Osteocyte (in vitro differentiated cells): Measurements from ENCODE around the gene ZNF618. TPM values are rescaled to one million over a fixed set of nuclear protein-coding genes. Genes with fewer than 3 reads are reported as not detected.

Experiments used
- DNase-seq: peaks from one replicate; pipeline ENCODE4 v3.0.0; 2021; ENCODE audit warnings: mixed read lengths; ENCODE audit not compliant: unreplicated experiment; ENCODE audit errors: extremely low spot score
- H3K27ac Mint-ChIP-seq: one replicate; pipeline ENCODE4 v1.8.0; 2021; ENCODE audit warnings: mild to moderate bottlenecking, mixed read lengths; ENCODE audit not compliant: unreplicated experiment
- H3K27me3 Mint-ChIP-seq: one replicate; pipeline ENCODE4 v1.8.0; 2021; ENCODE audit warnings: mixed read lengths; ENCODE audit not compliant: unreplicated experiment
- H3K36me3 Mint-ChIP-seq: one replicate; pipeline ENCODE4 v1.8.0; 2021; ENCODE audit warnings: mixed read lengths; ENCODE audit not compliant: unreplicated experiment
- H3K4me1 Mint-ChIP-seq: one replicate; pipeline ENCODE4 v1.8.0; 2021; ENCODE audit warnings: mixed read lengths; ENCODE audit not compliant: unreplicated experiment
- H3K4me3 Mint-ChIP-seq: one replicate; pipeline ENCODE4 v1.8.0; 2021; ENCODE audit warnings: mild to moderate bottlenecking, moderate library complexity, mixed read lengths; ENCODE audit not compliant: unreplicated experiment
- H3K9me3 Mint-ChIP-seq: one replicate; pipeline ENCODE4 v1.8.0; 2021; ENCODE audit warnings: mixed read lengths; ENCODE audit not compliant: unreplicated experiment
- CTCF ChIP-seq: fragments of 200-600 bp; sonication (generic); IDR thresholded peaks from 2 replicates; pipeline ENCODE4 v1.5.0; 2021; ENCODE audit warnings: antibody characterized with exemption, mild to moderate bottlenecking, moderate library complexity
- total RNA-seq: library from RNA; stranded (reverse); gene quantifications from 2 replicates; pipeline ENCODE4 v1.2.1, GENCODE V29; 2021

Gene ZNF618
- total RNA-seq, 1 donor from 2014 or later: 36.8 TPM

- H3K36me3 Mint-ChIP-seq: no peaks in the 10 kb centered on the region
- no peak for DNase-seq
- peaks cover 12% of the 10 kb centered on the region for H3K27me3 Mint-ChIP-seq
- no peak overlapping the region for H3K4me3 Mint-ChIP-seq
- H3K9me3 Mint-ChIP-seq: no peaks in the 10 kb centered on the region
- H3K27ac Mint-ChIP-seq: no peak overlapping the region
- TF ChIP-seq CTCF: no peak
- H3K4me1 Mint-ChIP-seq: no peaks in the 10 kb centered on the region
Measured at GRCh38 chr9:114091711-114092110, 215.6 kb downstream of the ZNF618 start.

- no peak for DNase-seq
- H3K4me3 Mint-ChIP-seq: no peak overlapping the region
Measured at GRCh38 chr9:114092336-114092735, 216.2 kb downstream of the ZNF618 start.

GRCh38 chr9:114093031-114093471, 216.9 kb downstream of the ZNF618 start:
- Mint-ChIP-seq H3K27ac (no peak overlapping the region), H3K4me1 (peaks cover 3% of the 10 kb centered on the region), H3K36me3 (no peaks in the 10 kb centered on the region), H3K27me3 (peaks cover 12% of the 10 kb centered on the region), H3K9me3 (no peaks in the 10 kb centered on the region), H3K4me3 (no peak overlapping the region)
- no peak for TF ChIP-seq CTCF
- no peak for DNase-seq

More at GRCh38 chr9:114092336-114092735, 216.2 kb downstream of the ZNF618 start:
- H3K4me1 Mint-ChIP-seq: no peaks in the 10 kb centered on the region
- H3K36me3 Mint-ChIP-seq: no peaks in the 10 kb centered on the region
- peaks cover 12% of the 10 kb centered on the region for H3K27me3 Mint-ChIP-seq
- TF ChIP-seq CTCF: no peak
- no peaks in the 10 kb centered on the region for H3K9me3 Mint-ChIP-seq
- no peak overlapping the region for H3K27ac Mint-ChIP-seq

GRCh38 chr9:114093761-114094505, 217.8 kb downstream of the ZNF618 start:
- H3K4me3 Mint-ChIP-seq: no peak overlapping the region
- no peak for TF ChIP-seq CTCF
- no peaks in the 10 kb centered on the region for H3K36me3 Mint-ChIP-seq
- peaks cover 3% of the 10 kb centered on the region for H3K4me1 Mint-ChIP-seq
- no peaks in the 10 kb centered on the region for H3K9me3 Mint-ChIP-seq
- peaks cover 14% of the 10 kb centered on the region for H3K27me3 Mint-ChIP-seq
- no peak for DNase-seq
- no peak overlapping the region for H3K27ac Mint-ChIP-seq

- no peak for TF ChIP-seq CTCF
- H3K9me3 Mint-ChIP-seq: no peaks in the 10 kb centered on the region
- no peak overlapping the region for H3K27ac Mint-ChIP-seq
- H3K4me1 Mint-ChIP-seq: peaks cover 8% of the 10 kb centered on the region
- no peaks in the 10 kb centered on the region for H3K36me3 Mint-ChIP-seq
- H3K27me3 Mint-ChIP-seq: peaks cover 14% of the 10 kb centered on the region
- no peak for DNase-seq
- no peak overlapping the region for H3K4me3 Mint-ChIP-seq
Measured at GRCh38 chr9:114094971-114095370, 218.9 kb downstream of the ZNF618 start.
